Suprapubic skin (tissue), 4 donors: ENCODE data around the gene RHOB. TPM values are rescaled to one million over a fixed set of nuclear protein-coding genes. Genes with fewer than 3 reads are reported as not detected.
A peak's percentile ranks its signal among the peaks of the same experiment; 100 is the strongest.

ENCODE experiments used
- DNase-seq, 2 donors: peaks; one replicate each; pipeline ENCODE4 v3.0.0-alpha.2; 2019; ENCODE audit warnings: low spot score in 2 of 2
- H3K27ac ChIP-seq: fragments of 200-600 bp; sonication (generic); one replicate; pipeline ENCODE4 v1.5.1; 2019
- H3K27me3 ChIP-seq: fragments of 200-600 bp; sonication (generic); one replicate; pipeline ENCODE4 v1.5.1; 2019
- H3K36me3 ChIP-seq: fragments of 200-600 bp; sonication (generic); one replicate; pipeline ENCODE4 v1.5.1; 2019
- H3K4me1 ChIP-seq: fragments of 200-600 bp; sonication (generic); one replicate; pipeline ENCODE4 v1.5.1; 2019
- H3K4me3 ChIP-seq: fragments of 200-600 bp; sonication (generic); one replicate; pipeline ENCODE4 v1.5.1; 2019; ENCODE audit warnings: mild to moderate bottlenecking
- H3K9me3 ChIP-seq: fragments of 200-600 bp; sonication (generic); one replicate; pipeline ENCODE4 v1.5.1; 2019
- EP300 ChIP-seq: sonication (generic); formaldehyde crosslinking; IDR thresholded peaks from one replicate; pipeline ENCODE4 v1.6.1; 2017; ENCODE audit warnings: antibody characterized with exemption
- POLR2A ChIP-seq, 2 donors: fragments of 450-650 bp; IDR thresholded peaks; one replicate each; pipeline ENCODE4 v1.6.1; 2017; ENCODE audit warnings: antibody characterized with exemption in 2 of 2, mild to moderate bottlenecking in 2 of 2, moderate library complexity in 2 of 2
- POLR2AphosphoS5 ChIP-seq, 3 donors: sonication (generic); formaldehyde crosslinking; IDR thresholded peaks; one replicate each; pipeline ENCODE4 v1.6.1; 2017; ENCODE audit warnings: antibody characterized with exemption in 3 of 3
- WGBS: methylation state at CpG from one replicate; pipeline ENCODE4 v1.1.5; 2018; 5-methylcytosine and 5-hydroxymethylcytosine counted together
- total RNA-seq, 4 donors: library from RNA; depleted of rRNA; stranded (reverse); fragments of >200 nt; gene quantifications; one replicate each; pipeline ENCODE4 v1.1.0, GENCODE V29; 2016
- TF ChIP-seq, protein P1 (sequence below), 2 donors: fragments of 200-600 bp in 1 of 2; fragments of 450-650 bp in 1 of 2; sonication (generic) in 1 of 2; IDR thresholded peaks; one replicate each; pipeline ENCODE4 v1.5.1; 2016 to 2019; ENCODE audit warnings: antibody characterized with exemption in 2 of 2, mild to moderate bottlenecking in 1 of 2, moderate library complexity in 1 of 2

Gene RHOB
- total RNA-seq, 4 donors from 2014 or later = 404 to 719 (median 568) TPM

DNA sequence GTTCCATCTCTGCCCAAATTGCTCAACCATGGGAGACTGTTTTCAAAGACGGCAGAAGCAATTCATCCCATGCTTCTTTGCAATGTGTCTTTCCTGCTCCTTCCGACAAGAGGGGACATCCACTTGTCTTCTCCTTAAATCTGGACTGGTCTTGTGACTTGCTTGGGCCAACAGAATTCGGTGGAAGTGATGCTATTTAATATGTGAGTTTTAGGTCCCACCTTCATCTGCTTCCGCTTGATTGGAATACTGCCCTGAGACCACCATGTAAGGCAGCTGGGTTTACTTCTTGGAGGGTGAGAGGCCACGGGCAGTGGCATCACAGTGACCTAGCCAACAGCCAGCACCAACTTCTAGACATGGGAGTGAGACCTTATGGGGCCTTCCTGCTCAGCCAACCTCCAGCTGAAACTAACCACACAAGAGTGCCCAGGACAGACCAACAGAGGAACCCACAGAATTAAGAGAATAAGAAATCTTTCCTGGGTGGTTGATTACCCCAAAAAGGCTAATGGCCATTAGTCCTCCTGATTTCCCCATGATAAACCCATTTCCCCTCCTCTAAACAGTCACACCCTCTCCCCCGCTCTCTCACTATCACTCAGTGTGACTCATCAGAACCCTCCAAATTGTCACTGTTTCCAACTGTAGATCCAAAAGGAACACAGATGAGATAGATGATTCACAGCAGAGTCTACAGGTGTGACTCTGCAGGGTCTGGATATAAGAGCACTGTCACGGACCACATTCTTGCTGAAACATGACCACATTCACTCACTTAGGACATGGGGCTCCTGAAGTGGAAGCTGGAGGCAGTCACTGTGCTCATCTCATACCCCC is 16.2 kb upstream of the RHOB start:
- H3K9me3 ChIP-seq = no peaks in the 10 kb centered on the region
- H3K4me3 ChIP-seq = no peak overlapping the region
- 73% methylated on average over 7 of the region's 7 CpGs for WGBS
- peak overlapping the region; percentile 86 for H3K27ac ChIP-seq
- no peak for TF ChIP-seq EP300
- no peak for TF ChIP-seq POLR2AphosphoS5 (IDR thresholded peaks at IDR 0.05)
- no peak for TF ChIP-seq POLR2A (IDR thresholded peaks at IDR 0.05)
- TF ChIP-seq, protein P1, sequence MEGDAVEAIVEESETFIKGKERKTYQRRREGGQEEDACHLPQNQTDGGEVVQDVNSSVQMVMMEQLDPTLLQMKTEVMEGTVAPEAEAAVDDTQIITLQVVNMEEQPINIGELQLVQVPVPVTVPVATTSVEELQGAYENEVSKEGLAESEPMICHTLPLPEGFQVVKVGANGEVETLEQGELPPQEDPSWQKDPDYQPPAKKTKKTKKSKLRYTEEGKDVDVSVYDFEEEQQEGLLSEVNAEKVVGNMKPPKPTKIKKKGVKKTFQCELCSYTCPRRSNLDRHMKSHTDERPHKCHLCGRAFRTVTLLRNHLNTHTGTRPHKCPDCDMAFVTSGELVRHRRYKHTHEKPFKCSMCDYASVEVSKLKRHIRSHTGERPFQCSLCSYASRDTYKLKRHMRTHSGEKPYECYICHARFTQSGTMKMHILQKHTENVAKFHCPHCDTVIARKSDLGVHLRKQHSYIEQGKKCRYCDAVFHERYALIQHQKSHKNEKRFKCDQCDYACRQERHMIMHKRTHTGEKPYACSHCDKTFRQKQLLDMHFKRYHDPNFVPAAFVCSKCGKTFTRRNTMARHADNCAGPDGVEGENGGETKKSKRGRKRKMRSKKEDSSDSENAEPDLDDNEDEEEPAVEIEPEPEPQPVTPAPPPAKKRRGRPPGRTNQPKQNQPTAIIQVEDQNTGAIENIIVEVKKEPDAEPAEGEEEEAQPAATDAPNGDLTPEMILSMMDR (IDR thresholded peaks at IDR 0.05) = no peak
- H3K27me3 ChIP-seq = no peaks in the 10 kb centered on the region
- peaks cover 38% of the 10 kb centered on the region for H3K4me1 ChIP-seq
- H3K36me3 ChIP-seq = no peaks in the 10 kb centered on the region
- peak; percentile 26 to 49 for DNase-seq

DNA sequence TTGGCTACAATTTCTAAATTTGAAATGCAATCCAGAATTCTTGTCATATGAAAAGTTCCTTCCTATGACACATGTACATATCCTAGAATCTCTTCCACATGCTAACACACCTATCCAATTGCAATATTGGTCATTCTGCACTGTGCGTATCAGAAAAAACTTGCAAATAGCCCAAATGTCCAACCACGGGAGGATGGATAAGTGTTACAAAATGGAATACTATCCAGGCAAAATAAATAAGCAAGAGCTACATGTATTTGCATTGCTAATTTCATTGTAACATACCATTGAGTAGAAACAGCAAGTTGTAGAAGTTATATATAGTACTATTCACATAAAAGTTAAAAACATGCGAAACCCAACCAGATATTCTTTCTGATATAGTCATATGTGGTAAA is 15.6 kb upstream of the RHOB start:
- Histone ChIP-seq H3K4me3 (no peak overlapping the region), H3K27ac (peak overlapping the region; percentile 86), H3K4me1 (peaks cover 33% of the 10 kb centered on the region), H3K9me3 (no peaks in the 10 kb centered on the region), H3K36me3 (no peaks in the 10 kb centered on the region), H3K27me3 (no peaks in the 10 kb centered on the region)
- 98% methylated on average over 3 of the region's 3 CpGs for WGBS
- TF ChIP-seq, protein P1 (IDR thresholded peaks at IDR 0.05) = no peak
- no peak for TF ChIP-seq POLR2AphosphoS5 (IDR thresholded peaks at IDR 0.05)
- no peak for DNase-seq

DNA sequence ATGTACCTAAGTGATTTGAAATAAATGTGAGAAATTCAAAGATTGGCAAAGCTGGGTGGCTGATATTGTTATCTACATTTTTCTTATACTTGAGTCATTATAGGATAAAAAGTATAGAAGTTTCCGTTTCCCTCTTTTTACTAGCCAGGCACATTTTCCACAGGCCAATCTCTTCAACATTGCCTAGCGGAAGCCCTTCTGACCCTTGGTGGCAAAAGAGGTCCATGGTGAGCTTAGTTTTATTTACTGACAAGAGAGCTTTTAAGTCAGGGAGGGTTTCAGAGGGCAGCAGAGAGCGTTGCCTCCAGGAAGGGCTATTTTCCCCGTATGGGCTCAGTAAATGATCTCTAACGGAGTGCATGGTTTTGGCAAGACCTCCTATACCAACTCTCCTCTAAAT is 15.1 kb upstream of the RHOB start:
- Histone ChIP-seq H3K4me1 (peaks cover 33% of the 10 kb centered on the region), H3K36me3 (no peaks in the 10 kb centered on the region), H3K4me3 (no peak overlapping the region), H3K27ac (no peak overlapping the region), H3K27me3 (no peaks in the 10 kb centered on the region), H3K9me3 (no peaks in the 10 kb centered on the region)
- no peak for DNase-seq
- WGBS = 86% methylated on average over 5 of the region's 5 CpGs
- TF ChIP-seq, protein P1 (IDR thresholded peaks at IDR 0.05) = no peak
- no peak for TF ChIP-seq POLR2A (IDR thresholded peaks at IDR 0.05)
- TF ChIP-seq EP300 = no peak
- TF ChIP-seq POLR2AphosphoS5 (IDR thresholded peaks at IDR 0.05) = no peak

DNA sequence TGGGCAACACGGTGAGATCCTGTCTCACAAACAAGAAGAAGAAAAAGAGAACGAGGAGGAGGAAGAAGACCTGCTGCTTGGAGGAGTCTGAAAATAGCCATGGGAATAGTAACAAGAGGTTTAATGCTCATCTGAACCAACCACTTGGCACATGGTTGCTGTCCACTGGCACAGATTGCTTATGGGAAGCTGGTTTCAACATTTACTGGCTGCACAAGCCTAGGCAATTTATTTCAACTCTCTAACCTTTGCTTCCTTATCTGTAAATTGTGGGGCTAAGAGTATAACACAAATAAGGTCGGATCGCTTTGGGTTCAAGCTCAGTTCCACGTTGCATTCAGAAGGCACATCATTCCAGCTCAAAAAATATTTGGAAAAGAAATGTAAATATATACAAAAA is 14.2 kb upstream of the RHOB start:
- 80% methylated on average over 5 of the region's 5 CpGs for WGBS
- Histone ChIP-seq H3K27me3 (no peaks in the 10 kb centered on the region), H3K36me3 (no peaks in the 10 kb centered on the region), H3K4me3 (no peak overlapping the region), H3K4me1 (peaks cover 33% of the 10 kb centered on the region), H3K27ac (no peak overlapping the region), H3K9me3 (no peaks in the 10 kb centered on the region)
- TF ChIP-seq POLR2AphosphoS5 (IDR thresholded peaks at IDR 0.05) = no peak
- TF ChIP-seq, protein P1 (IDR thresholded peaks at IDR 0.05) = no peak
- no peak for TF ChIP-seq EP300
- no peak for TF ChIP-seq POLR2A (IDR thresholded peaks at IDR 0.05)
- no peak for DNase-seq

DNA sequence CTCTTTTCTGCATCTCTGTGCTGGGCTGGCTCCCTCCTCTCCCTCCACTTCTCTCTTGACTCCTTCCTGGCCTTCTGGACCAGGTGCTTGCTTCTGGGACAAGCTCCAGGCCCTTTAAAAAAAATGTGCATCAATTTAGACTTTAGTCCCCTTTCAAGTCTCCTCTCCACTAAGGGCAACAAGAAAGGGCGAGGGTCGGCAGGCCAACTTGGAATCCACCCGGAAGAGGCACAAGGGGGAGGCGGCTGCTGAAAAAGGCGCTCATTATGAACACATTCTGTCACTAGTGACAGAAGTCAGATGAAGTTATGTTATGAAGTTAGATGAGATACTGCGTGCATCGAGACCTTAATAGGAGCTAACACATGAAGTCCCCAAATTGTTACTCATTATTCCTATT is 13.6 kb upstream of the RHOB start:
- Histone ChIP-seq H3K36me3 (no peaks in the 10 kb centered on the region), H3K27ac (no peak overlapping the region), H3K27me3 (no peaks in the 10 kb centered on the region), H3K9me3 (no peaks in the 10 kb centered on the region), H3K4me3 (no peak overlapping the region), H3K4me1 (peaks cover 33% of the 10 kb centered on the region)
- TF ChIP-seq, protein P1 (IDR thresholded peaks at IDR 0.05) = no peak
- TF ChIP-seq POLR2A (IDR thresholded peaks at IDR 0.05) = no peak
- TF ChIP-seq POLR2AphosphoS5 (IDR thresholded peaks at IDR 0.05) = no peak
- WGBS = 95% methylated on average over 7 of the region's 7 CpGs
- peak; percentile 41 to 54 for DNase-seq
